Sigmoid colon (tissue), 4 donors: Measurements from ENCODE around the gene NUDT14.

Source experiments
- POLR2A ChIP-seq, 2 donors: fragments of 450-650 bp; IDR thresholded peaks; one replicate each; pipeline ENCODE4 v1.6.1; 2016; ENCODE audit warnings: antibody characterized with exemption in 2 of 2, mild to moderate bottlenecking in 2 of 2, moderate library complexity in 2 of 2
- POLR2AphosphoS5 ChIP-seq, 4 donors: sonication (generic); formaldehyde crosslinking; IDR thresholded peaks; one replicate each; pipeline ENCODE4 v1.6.1; 2017; ENCODE audit warnings: antibody characterized with exemption in 4 of 4

- TF ChIP-seq POLR2AphosphoS5 (IDR thresholded peaks at IDR 0.05), result no peak
- TF ChIP-seq POLR2A (IDR thresholded peaks at IDR 0.05), result no peak
These were observed 19.5 kb upstream of the NUDT14 start for GRCh38 chr14:105200641-105201040.
